GM12878 (cell line): Measurements from ENCODE around the gene GBP4. TPM values are rescaled to one million over a fixed set of nuclear protein-coding genes. Genes with fewer than 3 reads are reported as not detected.

Experiments
- GABPA ChIP-seq: IDR thresholded peaks from 2 replicates; pipeline ENCODE4 v1.6.1; 2014; ENCODE audit warnings: antibody characterized with exemption, low read depth, mild to moderate bottlenecking, inconsistent platforms
- SUZ12 ChIP-seq: fragments of 200-600 bp; sonication (generic); IDR thresholded peaks from one replicate; pipeline ENCODE4 v1.6.1; 2018; ENCODE audit warnings: antibody characterized with exemption, mild to moderate bottlenecking; ENCODE audit not compliant: unreplicated experiment
- polyA plus RNA-seq, 11 experiments: library from polyadenylated mRNA; depleted of rRNA in 4 of 11; unstranded in 6 of 11; stranded (reverse) in 5 of 11; fragments of >200 nt; fragmentation: Nextera tagmentation in 4 of 11; fragmentation: Illumina TruSeq in 1 of 11; extraction: Ambion mirVana in 4 of 11; extraction: Trizol in 1 of 11; gene quantifications; 1 replicate in 1 of 11; 2 replicates in 10 of 11; pipeline versions ENCODE4 v1.2.1 to v1.2.3, GENCODE V29; 2011 to 2016; ENCODE audit warnings: inconsistent platforms in 2 of 11, missing spikeins in 2 of 11, low read depth in 1 of 11
- total RNA-seq, 4 experiments: library from RNA; depleted of rRNA in 3 of 4; stranded (reverse); fragments of >200 nt in 3 of 4; fragmentation: Illumina TruSeq in 1 of 4; extraction: Trizol in 1 of 4; gene quantifications; 2 replicates each; pipeline versions ENCODE4 v1.2.1 to v1.2.3, GENCODE V29; 2013 to 2021
- TF ChIP-seq, protein P1 (sequence below): fragments of 450-650 bp; IDR thresholded peaks from 2 replicates; pipeline ENCODE4 v1.6.1; 2018; ENCODE audit warnings: borderline replicate concordance, mild to moderate bottlenecking; ENCODE audit not compliant: partially characterized antibody
- TF ChIP-seq, protein P2 (sequence below): fragments of 450-650 bp; formaldehyde crosslinking; IDR thresholded peaks from 2 replicates; pipeline ENCODE4 v1.5.0; 2022; ENCODE audit warnings: mild to moderate bottlenecking, missing genetic modification characterization
- TF ChIP-seq, protein P3 (sequence below): fragments of 450-650 bp; formaldehyde crosslinking; IDR thresholded peaks from 2 replicates; pipeline ENCODE4 v1.4.0; 2022; ENCODE audit warnings: mild to moderate bottlenecking, moderate library complexity

The GBP4 gene
- total and polyA plus RNA-seq, 10 of the 15 experiments (the other 5 are each of a cell fraction or from before 2014, with no cell fraction given) = 2.4 to 41.9 (median 3.5) TPM

DNA sequence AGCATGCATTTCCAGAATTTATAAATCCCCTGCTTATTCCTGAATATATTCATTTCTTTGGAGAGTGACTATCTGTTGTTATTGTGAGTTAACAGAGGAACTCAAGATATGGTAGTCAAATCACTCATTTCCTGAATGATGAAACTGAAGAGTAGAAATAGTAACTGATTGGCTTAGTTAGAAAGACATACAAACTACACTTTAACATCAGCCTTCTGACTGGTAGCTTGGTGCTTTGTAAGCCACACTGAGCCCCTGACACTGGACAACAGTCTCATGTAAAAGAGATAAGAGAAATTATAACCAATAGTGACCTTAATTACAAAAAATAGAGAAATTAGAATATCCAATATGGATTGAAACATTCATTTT is 27.7 kb downstream of the GBP4 start (continued):
- TF ChIP-seq, protein P1, sequence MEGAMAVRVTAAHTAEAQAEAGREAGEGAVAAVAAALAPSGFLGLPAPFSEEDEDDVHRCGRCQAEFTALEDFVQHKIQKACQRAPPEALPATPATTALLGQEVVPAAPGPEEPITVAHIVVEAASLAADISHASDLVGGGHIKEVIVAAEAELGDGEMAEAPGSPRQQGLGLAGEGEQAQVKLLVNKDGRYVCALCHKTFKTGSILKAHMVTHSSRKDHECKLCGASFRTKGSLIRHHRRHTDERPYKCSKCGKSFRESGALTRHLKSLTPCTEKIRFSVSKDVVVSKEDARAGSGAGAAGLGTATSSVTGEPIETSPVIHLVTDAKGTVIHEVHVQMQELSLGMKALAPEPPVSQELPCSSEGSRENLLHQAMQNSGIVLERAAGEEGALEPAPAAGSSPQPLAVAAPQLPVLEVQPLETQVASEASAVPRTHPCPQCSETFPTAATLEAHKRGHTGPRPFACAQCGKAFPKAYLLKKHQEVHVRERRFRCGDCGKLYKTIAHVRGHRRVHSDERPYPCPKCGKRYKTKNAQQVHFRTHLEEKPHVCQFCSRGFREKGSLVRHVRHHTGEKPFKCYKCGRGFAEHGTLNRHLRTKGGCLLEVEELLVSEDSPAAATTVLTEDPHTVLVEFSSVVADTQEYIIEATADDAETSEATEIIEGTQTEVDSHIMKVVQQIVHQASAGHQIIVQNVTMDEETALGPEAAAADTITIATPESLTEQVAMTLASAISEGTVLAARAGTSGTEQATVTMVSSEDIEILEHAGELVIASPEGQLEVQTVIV = no peak
- TF ChIP-seq, protein P2, sequence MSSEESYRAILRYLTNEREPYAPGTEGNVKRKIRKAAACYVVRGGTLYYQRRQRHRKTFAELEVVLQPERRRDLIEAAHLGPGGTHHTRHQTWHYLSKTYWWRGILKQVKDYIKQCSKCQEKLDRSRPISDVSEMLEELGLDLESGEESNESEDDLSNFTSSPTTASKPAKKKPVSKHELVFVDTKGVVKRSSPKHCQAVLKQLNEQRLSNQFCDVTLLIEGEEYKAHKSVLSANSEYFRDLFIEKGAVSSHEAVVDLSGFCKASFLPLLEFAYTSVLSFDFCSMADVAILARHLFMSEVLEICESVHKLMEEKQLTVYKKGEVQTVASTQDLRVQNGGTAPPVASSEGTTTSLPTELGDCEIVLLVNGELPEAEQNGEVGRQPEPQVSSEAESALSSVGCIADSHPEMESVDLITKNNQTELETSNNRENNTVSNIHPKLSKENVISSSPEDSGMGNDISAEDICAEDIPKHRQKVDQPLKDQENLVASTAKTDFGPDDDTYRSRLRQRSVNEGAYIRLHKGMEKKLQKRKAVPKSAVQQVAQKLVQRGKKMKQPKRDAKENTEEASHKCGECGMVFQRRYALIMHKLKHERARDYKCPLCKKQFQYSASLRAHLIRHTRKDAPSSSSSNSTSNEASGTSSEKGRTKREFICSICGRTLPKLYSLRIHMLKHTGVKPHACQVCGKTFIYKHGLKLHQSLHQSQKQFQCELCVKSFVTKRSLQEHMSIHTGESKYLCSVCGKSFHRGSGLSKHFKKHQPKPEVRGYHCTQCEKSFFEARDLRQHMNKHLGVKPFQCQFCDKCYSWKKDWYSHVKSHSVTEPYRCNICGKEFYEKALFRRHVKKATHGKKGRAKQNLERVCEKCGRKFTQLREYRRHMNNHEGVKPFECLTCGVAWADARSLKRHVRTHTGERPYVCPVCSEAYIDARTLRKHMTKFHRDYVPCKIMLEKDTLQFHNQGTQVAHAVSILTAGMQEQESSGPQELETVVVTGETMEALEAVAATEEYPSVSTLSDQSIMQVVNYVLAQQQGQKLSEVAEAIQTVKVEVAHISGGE = no peak
- no peak for TF ChIP-seq SUZ12
- TF ChIP-seq GABPA = no peak
- TF ChIP-seq, protein P3, sequence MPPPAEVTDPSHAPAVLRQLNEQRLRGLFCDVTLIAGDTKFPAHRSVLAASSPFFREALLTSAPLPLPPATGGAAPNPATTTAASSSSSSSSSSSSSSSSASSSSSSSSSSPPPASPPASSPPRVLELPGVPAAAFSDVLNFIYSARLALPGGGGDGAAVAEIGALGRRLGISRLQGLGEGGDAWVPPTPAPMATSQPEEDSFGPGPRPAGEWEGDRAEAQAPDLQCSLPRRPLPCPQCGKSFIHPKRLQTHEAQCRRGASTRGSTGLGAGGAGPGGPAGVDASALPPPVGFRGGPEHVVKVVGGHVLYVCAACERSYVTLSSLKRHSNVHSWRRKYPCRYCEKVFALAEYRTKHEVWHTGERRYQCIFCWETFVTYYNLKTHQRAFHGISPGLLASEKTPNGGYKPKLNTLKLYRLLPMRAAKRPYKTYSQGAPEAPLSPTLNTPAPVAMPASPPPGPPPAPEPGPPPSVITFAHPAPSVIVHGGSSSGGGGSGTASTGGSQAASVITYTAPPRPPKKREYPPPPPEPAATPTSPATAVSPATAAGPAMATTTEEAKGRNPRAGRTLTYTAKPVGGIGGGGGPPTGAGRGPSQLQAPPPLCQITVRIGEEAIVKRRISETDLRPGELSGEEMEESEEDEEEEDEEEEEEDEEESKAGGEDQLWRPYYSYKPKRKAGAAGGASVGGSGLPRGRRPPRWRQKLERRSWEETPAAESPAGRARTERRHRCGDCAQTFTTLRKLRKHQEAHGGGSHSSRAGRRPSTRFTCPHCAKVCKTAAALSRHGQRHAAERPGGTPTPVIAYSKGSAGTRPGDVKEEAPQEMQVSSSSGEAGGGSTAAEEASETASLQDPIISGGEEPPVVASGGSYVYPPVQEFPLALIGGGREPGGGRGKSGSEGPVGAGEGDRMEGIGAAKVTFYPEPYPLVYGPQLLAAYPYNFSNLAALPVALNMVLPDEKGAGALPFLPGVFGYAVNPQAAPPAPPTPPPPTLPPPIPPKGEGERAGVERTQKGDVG (CRISPR knock-in tag) = no peak
- TF ChIP-seq, all 136 proteins: peak for 0
